SK-N-SH (cell line): ENCODE results near the gene ATF2. TPM values are rescaled to one million over a fixed set of nuclear protein-coding genes. Genes with fewer than 3 reads are reported as not detected.
A peak's percentile ranks its signal among the peaks of the same experiment; 100 is the strongest.

Experiments used
- CTCF ChIA-PET: fragments of 300-600, 350-600 bp; formaldehyde crosslinking; extraction: SDS; loops from one replicate; lab custom pipeline; 2021; lab: Yijun Ruan, JAX
- POLR2A ChIA-PET: fragments of 350-600 bp; sonication (Branson Sonifier 250); formaldehyde crosslinking; extraction: SDS; loops from one replicate; lab custom pipeline; 2020; ENCODE audit warnings: antibody characterized with exemption, inconsistent platforms; lab: Yijun Ruan, JAX
- DNase-seq: peaks from one replicate; pipeline ENCODE4 v3.0.0; 2012
- H2AFZ ChIP-seq: fragments of 200-600 bp; sonication (generic); 2 replicates; pipeline ENCODE4 v1.8.1; 2016; ENCODE audit warnings: antibody characterized with exemption, mild to moderate bottlenecking, low read depth
- H3F3A ChIP-seq: fragments of 200-600 bp; sonication (generic); replicated peaks from 2 replicates; pipeline ENCODE3; 2016; ENCODE audit warnings: antibody characterized with exemption, mild to moderate bottlenecking; ENCODE audit not compliant: insufficient read depth
- H3K27ac ChIP-seq, 2 experiments: fragments of 200-500 bp in 1 of 2; fragments of 200-600 bp in 1 of 2; sonication (Bioruptor generic) in 1 of 2; sonication (generic), shearing (Covaris generic) in 1 of 2; 2 replicates each; pipeline versions ENCODE4 v1.5.1 to v1.6.1; 2014 to 2016; ENCODE audit warnings: low read depth in 2 of 2, inconsistent platforms in 1 of 2, low read length in 1 of 2, mild to moderate bottlenecking in 1 of 2, mixed read lengths in 1 of 2
- H3K27me3 ChIP-seq: fragments of 200-600 bp; sonication (generic), shearing (Covaris generic); 2 replicates; pipeline ENCODE4 v1.6.1; 2016; ENCODE audit warnings: mixed run types; ENCODE audit not compliant: insufficient read depth
- H3K36me3 ChIP-seq, 2 experiments: fragments of 200-500 bp in 1 of 2; fragments of 200-600 bp in 1 of 2; sonication (Bioruptor generic) in 1 of 2; sonication (generic) in 1 of 2; replicated peaks in 1 of 2; 2 replicates each; pipeline versions ENCODE3 to v1.5.1; 2014 to 2016; ENCODE audit warnings: low read length in 1 of 2, mild to moderate bottlenecking in 1 of 2; ENCODE audit not compliant: insufficient read depth in 2 of 2, control insufficient read depth in 1 of 2
- H3K4me1 ChIP-seq, 2 experiments: fragments of 200-500 bp in 1 of 2; fragments of 200-600 bp in 1 of 2; sonication (Bioruptor generic) in 1 of 2; sonication (generic), shearing (Covaris generic) in 1 of 2; 2 replicates each; pipeline versions ENCODE4 v1.5.1 to v1.6.1; 2014 to 2016; ENCODE audit warnings: low read depth in 1 of 2, low read length in 1 of 2, mixed run types in 1 of 2; ENCODE audit not compliant: insufficient read depth in 2 of 2, control insufficient read depth in 1 of 2
- H3K4me2 ChIP-seq: fragments of 200-600 bp; sonication (generic), shearing (Covaris generic); 2 replicates; pipeline ENCODE4 v1.6.1; 2017; ENCODE audit warnings: mixed run types
- H3K4me3 ChIP-seq, 2 experiments: fragments of 200-500 bp in 1 of 2; fragments of 200-600 bp in 1 of 2; sonication (Bioruptor generic) in 1 of 2; sonication (generic), shearing (Covaris generic) in 1 of 2; 2 replicates each; pipeline versions ENCODE4 v1.5.1 to v1.8.1; 2014 to 2016; ENCODE audit warnings: low read depth in 2 of 2, inconsistent platforms in 1 of 2, low read length in 1 of 2, mild to moderate bottlenecking in 1 of 2, mixed read lengths in 1 of 2, moderate library complexity in 1 of 2
- H3K79me2 ChIP-seq: fragments of 200-600 bp; sonication (generic); 2 replicates; pipeline ENCODE4 v1.8.1; 2017; ENCODE audit warnings: mild to moderate bottlenecking; ENCODE audit not compliant: insufficient read depth
- H3K9ac ChIP-seq: fragments of 200-600 bp; sonication (generic); 2 replicates; pipeline ENCODE4 v1.6.1; 2017; ENCODE audit warnings: mixed run types
- H3K9me2 ChIP-seq: fragments of 200-600 bp; sonication (generic); 2 replicates; pipeline ENCODE4 v1.6.1; 2017; ENCODE audit warnings: mixed run types
- H3K9me3 ChIP-seq: fragments of 200-600 bp; sonication (generic); 2 replicates; pipeline ENCODE4 v1.6.1; 2017; ENCODE audit warnings: mixed run types, mild to moderate bottlenecking, moderate library complexity
- H4K20me1 ChIP-seq: fragments of 200-600 bp; sonication (generic); 2 replicates; pipeline ENCODE4 v1.6.1; 2017; ENCODE audit warnings: mild to moderate bottlenecking, mixed run types; ENCODE audit not compliant: insufficient read depth
- ELF1 ChIP-seq: IDR thresholded peaks from 2 replicates; pipeline ENCODE4 v1.4.0; 2012
- EP300 ChIP-seq, 2 experiments: IDR thresholded peaks; 2 replicates each; pipeline versions ENCODE4 v1.4.0 to v1.6.1; 2012; ENCODE audit warnings: borderline replicate concordance in 1 of 2, low read depth in 1 of 2, low read length in 1 of 2
- FOXJ3 ChIP-seq: sonication (generic); formaldehyde crosslinking; IDR thresholded peaks from 2 replicates; pipeline ENCODE4 v1.5.1; 2020; ENCODE audit warnings: mild to moderate bottlenecking, missing genetic modification reagents
- GATA2 ChIP-seq: sonication (generic); formaldehyde crosslinking; IDR thresholded peaks from 2 replicates; pipeline ENCODE4 v1.5.0; 2020; ENCODE audit warnings: mild to moderate bottlenecking, missing genetic modification reagents
- RCOR1 ChIP-seq: fragments of 150-350 bp; IDR thresholded peaks from 2 replicates; pipeline ENCODE4 v1.6.1; 2017; ENCODE audit warnings: antibody characterized with exemption, low read length
- SIN3A ChIP-seq: IDR thresholded peaks from 2 replicates; pipeline ENCODE4 v1.6.1; 2012; ENCODE audit warnings: low read depth, mild to moderate bottlenecking, low read length, moderate library complexity, borderline replicate concordance
- SMC3 ChIP-seq: IDR thresholded peaks from 2 replicates; pipeline ENCODE4 v1.6.1; 2012; ENCODE audit warnings: low read depth, low read length, improper control_type of control experiment
- TCF12 ChIP-seq: IDR thresholded peaks from 2 replicates; pipeline ENCODE4 v1.4.0; 2012
- WGBS: methylation state at CpG from one replicate; pipeline ENCODE4 v1.1.6; 2017; ENCODE audit warnings: low lambda C conversion rate; 5-methylcytosine and 5-hydroxymethylcytosine counted together
- polyA plus RNA-seq, 3 experiments: library from polyadenylated mRNA; depleted of rRNA; stranded (reverse); fragments of >200 nt; gene quantifications; 2 replicates each; pipeline ENCODE4 v1.2.3, GENCODE V29; 2012
- TF ChIP-seq, protein P1 (sequence below): fragments of 200-600 bp; sonication (generic); IDR thresholded peaks from 2 replicates; pipeline ENCODE4 v1.6.1; 2017; ENCODE audit warnings: antibody characterized with exemption, mild to moderate bottlenecking, moderate library complexity
- TF ChIP-seq, protein P2 (sequence below): IDR thresholded peaks from 2 replicates; pipeline ENCODE4 v1.4.0; 2012; ENCODE audit warnings: low read depth, borderline replicate concordance

ATF2 gene
- polyA plus RNA-seq, 1 of the 3 experiments (the other 2 are of a cell fraction): 19.0 TPM

DNA sequence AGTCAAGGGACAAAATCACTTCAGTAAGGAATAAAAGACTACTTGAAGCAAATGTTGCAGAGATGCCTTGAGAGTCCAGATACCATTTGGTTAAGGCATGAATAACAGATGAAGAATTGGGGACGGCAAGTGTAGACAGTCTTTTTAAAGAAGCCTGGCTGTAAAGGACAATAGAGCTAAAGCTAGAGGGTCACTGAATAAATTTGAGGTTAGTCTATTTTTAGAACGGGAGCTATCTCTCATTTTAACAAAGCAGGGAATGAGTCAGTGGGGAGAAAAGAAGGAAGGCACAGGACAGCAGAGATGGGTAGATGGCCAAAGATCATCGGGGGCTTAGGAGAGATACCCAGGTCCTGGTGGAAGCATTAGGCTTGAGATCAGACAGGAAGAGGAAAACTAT is 132.2 kb downstream of the ATF2 start:
- no peaks in the 10 kb centered on the region for H3K9me2 ChIP-seq
- H3F3A ChIP-seq: no peaks in the 10 kb centered on the region
- TF ChIP-seq SIN3A (no peak), GATA2 (CRISPR knock-in tag) (no peak), SMC3 (no peak), RCOR1 (no peak), TCF12 (no peak)
- no peak for DNase-seq
- H3K4me1 ChIP-seq: no peaks in the 10 kb centered on the region
- no peaks in the 10 kb centered on the region for H3K79me2 ChIP-seq
- no peak overlapping the region for H3K9ac ChIP-seq
- no peak overlapping the region for H3K27ac ChIP-seq
- no peaks in the 10 kb centered on the region for H3K27me3 ChIP-seq
- ChIA-PET CTCF (interaction anchor here (0.6 to 1.5 kb wide), 4 partner anchors 9 to 86 kb away, joined by 3 to 4 read pairs (median 4); no protein-coding TSS in a partner anchor), POLR2A (no interaction called here)
- no peaks in the 10 kb centered on the region for H3K36me3 ChIP-seq
- no peaks in the 10 kb centered on the region for H4K20me1 ChIP-seq
- H3K4me3 ChIP-seq: no peak overlapping the region
- 0 out of 2 replicates have a peak overlapping the region, but pooled peaks have one; percentile 79 for H2AFZ ChIP-seq
- no peak overlapping the region for H3K4me2 ChIP-seq
- no peaks in the 10 kb centered on the region for H3K9me3 ChIP-seq
- 61% methylated on average over 3 of the region's 3 CpGs for WGBS

DNA sequence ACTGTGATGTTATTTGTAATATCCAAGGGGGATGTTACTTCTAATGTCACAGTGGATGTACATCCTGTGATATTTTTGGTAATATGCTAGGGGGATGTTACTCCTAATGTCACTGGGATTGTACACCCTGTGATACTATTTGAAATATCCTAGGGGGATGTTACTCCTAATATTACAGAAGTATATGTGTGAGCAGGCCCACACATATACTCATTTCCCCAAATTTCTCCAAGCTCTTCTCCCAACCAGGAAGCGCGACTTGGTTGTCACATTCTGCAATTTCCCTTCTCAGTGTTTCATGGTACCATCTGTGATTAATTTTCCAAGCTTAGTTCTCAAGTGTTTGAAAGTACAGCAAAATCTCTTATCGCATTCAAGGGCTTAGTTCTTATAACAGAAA is 133.3 kb downstream of the ATF2 start:
- no peaks in the 10 kb centered on the region for H3F3A ChIP-seq
- H3K36me3 ChIP-seq: no peaks in the 10 kb centered on the region
- H3K4me3 ChIP-seq: no peak overlapping the region
- H3K4me1 ChIP-seq: no peaks in the 10 kb centered on the region
- no peaks in the 10 kb centered on the region for H3K9me2 ChIP-seq
- no peak overlapping the region for H2AFZ ChIP-seq
- H3K27me3 ChIP-seq: no peaks in the 10 kb centered on the region
- no peak overlapping the region for H3K4me2 ChIP-seq
- no peaks in the 10 kb centered on the region for H4K20me1 ChIP-seq
- no peak overlapping the region for H3K9ac ChIP-seq
- no peak overlapping the region for H3K27ac ChIP-seq
- ChIA-PET CTCF (interaction anchor here (1.2 to 1.5 kb wide), 2 partner anchors 17 to 87 kb away, joined by 3 read pairs; no protein-coding TSS in a partner anchor), POLR2A (no interaction called here)
- no peak for DNase-seq
- TF ChIP-seq FOXJ3 (CRISPR knock-in tag): no peak
- no peak for TF ChIP-seq EP300 (IDR thresholded peaks at IDR 0.05; ENCODE audit: borderline replicate concordance in 1 of 2, low read depth in 1 of 2, low read length in 1 of 2)
- TF ChIP-seq, protein P1, sequence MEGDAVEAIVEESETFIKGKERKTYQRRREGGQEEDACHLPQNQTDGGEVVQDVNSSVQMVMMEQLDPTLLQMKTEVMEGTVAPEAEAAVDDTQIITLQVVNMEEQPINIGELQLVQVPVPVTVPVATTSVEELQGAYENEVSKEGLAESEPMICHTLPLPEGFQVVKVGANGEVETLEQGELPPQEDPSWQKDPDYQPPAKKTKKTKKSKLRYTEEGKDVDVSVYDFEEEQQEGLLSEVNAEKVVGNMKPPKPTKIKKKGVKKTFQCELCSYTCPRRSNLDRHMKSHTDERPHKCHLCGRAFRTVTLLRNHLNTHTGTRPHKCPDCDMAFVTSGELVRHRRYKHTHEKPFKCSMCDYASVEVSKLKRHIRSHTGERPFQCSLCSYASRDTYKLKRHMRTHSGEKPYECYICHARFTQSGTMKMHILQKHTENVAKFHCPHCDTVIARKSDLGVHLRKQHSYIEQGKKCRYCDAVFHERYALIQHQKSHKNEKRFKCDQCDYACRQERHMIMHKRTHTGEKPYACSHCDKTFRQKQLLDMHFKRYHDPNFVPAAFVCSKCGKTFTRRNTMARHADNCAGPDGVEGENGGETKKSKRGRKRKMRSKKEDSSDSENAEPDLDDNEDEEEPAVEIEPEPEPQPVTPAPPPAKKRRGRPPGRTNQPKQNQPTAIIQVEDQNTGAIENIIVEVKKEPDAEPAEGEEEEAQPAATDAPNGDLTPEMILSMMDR: no peak
- no peak for TF ChIP-seq ELF1
- TF ChIP-seq, protein P2, sequence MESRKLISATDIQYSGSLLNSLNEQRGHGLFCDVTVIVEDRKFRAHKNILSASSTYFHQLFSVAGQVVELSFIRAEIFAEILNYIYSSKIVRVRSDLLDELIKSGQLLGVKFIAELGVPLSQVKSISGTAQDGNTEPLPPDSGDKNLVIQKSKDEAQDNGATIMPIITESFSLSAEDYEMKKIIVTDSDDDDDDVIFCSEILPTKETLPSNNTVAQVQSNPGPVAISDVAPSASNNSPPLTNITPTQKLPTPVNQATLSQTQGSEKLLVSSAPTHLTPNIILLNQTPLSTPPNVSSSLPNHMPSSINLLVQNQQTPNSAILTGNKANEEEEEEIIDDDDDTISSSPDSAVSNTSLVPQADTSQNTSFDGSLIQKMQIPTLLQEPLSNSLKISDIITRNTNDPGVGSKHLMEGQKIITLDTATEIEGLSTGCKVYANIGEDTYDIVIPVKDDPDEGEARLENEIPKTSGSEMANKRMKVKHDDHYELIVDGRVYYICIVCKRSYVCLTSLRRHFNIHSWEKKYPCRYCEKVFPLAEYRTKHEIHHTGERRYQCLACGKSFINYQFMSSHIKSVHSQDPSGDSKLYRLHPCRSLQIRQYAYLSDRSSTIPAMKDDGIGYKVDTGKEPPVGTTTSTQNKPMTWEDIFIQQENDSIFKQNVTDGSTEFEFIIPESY: no peak
- H3K9me3 ChIP-seq: no peaks in the 10 kb centered on the region
- 96% methylated on average over 3 of the region's 3 CpGs for WGBS
- no peaks in the 10 kb centered on the region for H3K79me2 ChIP-seq
